GM12878 (cell line): ENCODE data around the gene F12. TPM values are rescaled to one million over a fixed set of nuclear protein-coding genes. Genes with fewer than 3 reads are reported as not detected.

ENCODE experiments used
- ATAC-seq: fragments of 200-7000 bp; cut with Tn5 transposase; 3 replicates; pipeline ENCODE4 v1.9.1; 2020; ENCODE audit warnings: mild to moderate bottlenecking, moderate library complexity
- BruUV-seq: library from RNA; stranded (reverse); fragments of 400-500 nt; replicated peaks from 2 replicates; lab custom pipeline; 2021; lab: Mats Ljungman, UMichigan
- CTCF ChIA-PET: fragments of 300-600 bp; sonication (Branson Sonifier 250); formaldehyde crosslinking; extraction: SDS; loops from one replicate; lab custom pipeline; 2021; ENCODE audit warnings: inconsistent platforms; lab: Yijun Ruan, JAX
- POLR2A ChIA-PET: fragments of 350-600 bp; formaldehyde crosslinking; extraction: SDS; loops from one replicate; lab custom pipeline; 2021; ENCODE audit warnings: inconsistent platforms; lab: Charles Lee
- RAD21 ChIA-PET: fragments of 300-600 bp; sonication (Branson Sonifier 250); formaldehyde crosslinking; loops from one replicate; lab custom pipeline; 2023; ENCODE audit warnings: antibody characterized with exemption; ENCODE audit not compliant: unreplicated experiment; lab: Charles Lee
- SMC1A ChIA-PET: fragments of 300-600 bp; sonication (Branson Sonifier 250); formaldehyde crosslinking; loops from one replicate; lab custom pipeline; 2023; ENCODE audit not compliant: unreplicated experiment, uncharacterized antibody; lab: Charles Lee
- DNase-seq: peaks from one replicate; pipeline ENCODE4 v3.0.0-alpha.2; 2011; ENCODE audit warnings: low read depth, low spot score
- FAIRE-seq: peaks from 3 replicates; lab custom pipeline; 2011; peaks lifted over from hg19 to GRCh38; lab: Jason Lieb, UNC
- H2AFZ ChIP-seq: 2 replicates; pipeline ENCODE4 v1.6.0; 2011; ENCODE audit warnings: low read depth, low read length, control low read depth; ENCODE audit not compliant: control insufficient read depth
- H3K27ac ChIP-seq: 2 replicates; pipeline ENCODE4 v1.5.1; 2011; ENCODE audit warnings: control low read depth; ENCODE audit not compliant: control insufficient read depth, insufficient read depth
- H3K27me3 ChIP-seq, 2 experiments: replicated peaks in 1 of 2; 2 replicates each; pipeline versions ENCODE4 v1.6.0 to v1.6.1; 2011; ENCODE audit warnings: low read length in 1 of 2; ENCODE audit not compliant: control insufficient read depth in 2 of 2, insufficient read depth in 2 of 2
- H3K36me3 ChIP-seq, 2 experiments: 2 replicates each; pipeline ENCODE4 v1.5.1; 2011; ENCODE audit warnings: low read length in 1 of 2; ENCODE audit not compliant: control insufficient read depth in 2 of 2, insufficient read depth in 2 of 2
- H3K4me1 ChIP-seq: 2 replicates; pipeline ENCODE4 v1.6.1; 2011; ENCODE audit warnings: mild to moderate bottlenecking, low read length, moderate library complexity, mixed read lengths; ENCODE audit not compliant: control insufficient read depth, insufficient read depth
- H3K4me2 ChIP-seq: 2 replicates; pipeline ENCODE4 v1.6.0; 2011; ENCODE audit warnings: control low read depth; ENCODE audit not compliant: control insufficient read depth, insufficient read depth
- H3K4me3 ChIP-seq: fragments of 200-600 bp; sonication (generic); 2 replicates; pipeline ENCODE4 v1.5.1; 2016
- H3K79me2 ChIP-seq: 2 replicates; pipeline ENCODE4 v1.6.0; 2011; ENCODE audit warnings: low read length; ENCODE audit not compliant: control insufficient read depth, insufficient read depth
- H3K9ac ChIP-seq: 2 replicates; pipeline ENCODE4 v1.8.0; 2011; ENCODE audit warnings: low read length, control low read depth, mixed read lengths; ENCODE audit not compliant: control insufficient read depth, insufficient read depth
- H3K9me3 ChIP-seq: replicated peaks from 3 replicates; pipeline ENCODE4 v1.5.1; 2011; ENCODE audit warnings: mild to moderate bottlenecking, low read length; ENCODE audit not compliant: control insufficient read depth, insufficient read depth
- H4K20me1 ChIP-seq: 2 replicates; pipeline ENCODE4 v1.6.0; 2011; ENCODE audit not compliant: control insufficient read depth, insufficient read depth
- BHLHE40 ChIP-seq, 2 experiments: fragments of 450-650 bp in 1 of 2; IDR thresholded peaks; 2 replicates each; pipeline ENCODE4 v1.6.1; 2011 to 2017; ENCODE audit warnings: low read depth in 2 of 2, borderline replicate concordance in 1 of 2, improper control_type of control experiment in 1 of 2, low read length in 1 of 2, mild to moderate bottlenecking in 1 of 2
- CBX5 ChIP-seq: sonication (generic); IDR thresholded peaks from 2 replicates; pipeline ENCODE4 v1.6.1; 2016; ENCODE audit warnings: low read depth, moderate library complexity, mild to moderate bottlenecking, inconsistent platforms
- CEBPB ChIP-seq, 2 experiments: fragments of 150-350 bp in 1 of 2; IDR thresholded peaks; 2 replicates each; pipeline ENCODE4 v1.6.1; 2012 to 2014; ENCODE audit warnings: low read depth in 2 of 2, low read length in 2 of 2, borderline replicate concordance in 1 of 2, inconsistent platforms in 1 of 2
- EED ChIP-seq: sonication (generic); IDR thresholded peaks from 2 replicates; pipeline ENCODE4 v1.6.1; 2016; ENCODE audit warnings: antibody characterized with exemption, low read depth
- EGR1 ChIP-seq, 2 experiments: IDR thresholded peaks; 1 replicate in 1 of 2; 2 replicates in 1 of 2; pipeline ENCODE4 v1.6.1; 2011 to 2012; ENCODE audit warnings: low read depth in 2 of 2, low read length in 2 of 2, borderline replicate concordance in 1 of 2, mild to moderate bottlenecking in 1 of 2, moderate library complexity in 1 of 2
- ELK1 ChIP-seq: IDR thresholded peaks from 2 replicates; pipeline ENCODE4 v1.6.1; 2012; ENCODE audit warnings: low read depth, low read length, improper control_type of control experiment
- ETV6 ChIP-seq, 2 experiments: fragments of 450-650 bp in 1 of 2; IDR thresholded peaks in 1 of 2; conservative IDR thresholded peaks in 1 of 2; 2 replicates each; pipeline ENCODE4 v1.6.1; 2014; ENCODE audit warnings: antibody characterized with exemption in 1 of 2, borderline replicate concordance in 1 of 2, low read depth in 1 of 2, mild to moderate bottlenecking in 1 of 2, moderate library complexity in 1 of 2
- IKZF2 ChIP-seq, 2 experiments: fragments of 450-650 bp; IDR thresholded peaks; 2 replicates each; pipeline ENCODE4 v1.6.1; 2017; ENCODE audit warnings: mild to moderate bottlenecking in 2 of 2, moderate library complexity in 2 of 2
- MTA3 ChIP-seq: IDR thresholded peaks from 2 replicates; pipeline ENCODE4 v1.6.1; 2012; ENCODE audit warnings: low read length, inconsistent platforms, borderline replicate concordance
- MYB ChIP-seq: fragments of 150-350 bp; IDR thresholded peaks from 2 replicates; pipeline ENCODE4 v1.6.1; 2014; ENCODE audit warnings: mild to moderate bottlenecking, low read depth, low read length, borderline replicate concordance
- NBN ChIP-seq: fragments of 450-650 bp; IDR thresholded peaks from 2 replicates; pipeline ENCODE4 v1.6.1; 2016
- PAX8 ChIP-seq: fragments of 450-650 bp; IDR thresholded peaks from 2 replicates; pipeline ENCODE4 v1.6.1; 2017; ENCODE audit warnings: mild to moderate bottlenecking, moderate library complexity
- POLR2A ChIP-seq: IDR thresholded peaks from 2 replicates; pipeline ENCODE4 v1.6.1; 2011; ENCODE audit warnings: low read depth, mild to moderate bottlenecking, low read length
- POLR2AphosphoS5 ChIP-seq: IDR thresholded peaks from 2 replicates; pipeline ENCODE4 v1.6.1; 2011; ENCODE audit warnings: mild to moderate bottlenecking, low read length, inconsistent platforms
- RAD51 ChIP-seq: fragments of 450-650 bp; IDR thresholded peaks from 2 replicates; pipeline ENCODE4 v1.6.1; 2016; ENCODE audit warnings: moderate library complexity, mild to moderate bottlenecking, inconsistent platforms
- RFX5 ChIP-seq: IDR thresholded peaks from 2 replicates; pipeline ENCODE4 v1.6.1; 2011; ENCODE audit warnings: low read depth, low read length, improper control_type of control experiment
- STAT1 ChIP-seq: fragments of 450-650 bp; conservative IDR thresholded peaks from 2 replicates; pipeline ENCODE4 v1.6.1; 2014; ENCODE audit warnings: antibody characterized with exemption, mild to moderate bottlenecking
- USF2 ChIP-seq: IDR thresholded peaks from 2 replicates; pipeline ENCODE4 v1.6.1; 2011; ENCODE audit warnings: low read depth, low read length, improper control_type of control experiment, borderline replicate concordance
- ZNF207 ChIP-seq: fragments of 450-650 bp; IDR thresholded peaks from 2 replicates; pipeline ENCODE4 v1.6.1; 2014; ENCODE audit warnings: antibody characterized with exemption, mild to moderate bottlenecking, borderline replicate concordance
- ZSCAN29 ChIP-seq: fragments of 450-650 bp; IDR thresholded peaks from 2 replicates; pipeline ENCODE4 v1.6.1; 2017; ENCODE audit warnings: mild to moderate bottlenecking, moderate library complexity
- WGBS: methylation state at CpG from one replicate; pipeline ENCODE4 v1.1.6; 2016; ENCODE audit warnings: low lambda C conversion rate; ENCODE audit not compliant: insufficient replicate concordance, insufficient coverage; ENCODE audit errors: missing lambda C conversion rate; 5-methylcytosine and 5-hydroxymethylcytosine counted together
- in situ Hi-C: fragments of 300-500 bp; cut with MboI; formaldehyde crosslinking; loops from 9 replicates; pipeline ENCODE4 v1.14.3; 2018; ENCODE audit warnings: mixed read lengths
- intact Hi-C: fragments of 100-400 bp; cut with micrococcal nuclease; formaldehyde crosslinking; loops from one replicate; pipeline ENCODE4 v1.14.2; 2022; ENCODE audit not compliant: unreplicated experiment
- polyA plus RNA-seq, 11 experiments: library from polyadenylated mRNA; depleted of rRNA in 4 of 11; unstranded in 6 of 11; stranded (reverse) in 5 of 11; fragments of >200 nt; fragmentation: Nextera tagmentation in 4 of 11; fragmentation: Illumina TruSeq in 1 of 11; extraction: Ambion mirVana in 4 of 11; extraction: Trizol in 1 of 11; gene quantifications; 1 replicate in 1 of 11; 2 replicates in 10 of 11; pipeline versions ENCODE4 v1.2.1 to v1.2.3, GENCODE V29; 2011 to 2016; ENCODE audit warnings: inconsistent platforms in 2 of 11, missing spikeins in 2 of 11, low read depth in 1 of 11
- total RNA-seq, 4 experiments: library from RNA; depleted of rRNA in 3 of 4; stranded (reverse); fragments of >200 nt in 3 of 4; fragmentation: Illumina TruSeq in 1 of 4; extraction: Trizol in 1 of 4; gene quantifications; 2 replicates each; pipeline versions ENCODE4 v1.2.1 to v1.2.3, GENCODE V29; 2013 to 2021

Gene F12
- total and polyA plus RNA-seq, 10 of the 15 experiments (the other 5 are each of a cell fraction or from before 2014, with no cell fraction given) = 0.25 to 11.3 (median 5.5) TPM

- TF ChIP-seq CBX5 = no peak
Observed at GRCh38 chr5:177454397-177455035, 45.2 kb upstream of the F12 start (continued).

GRCh38 chr5:177453852-177454396, 44.6 kb upstream of the F12 start:
- RAD21 ChIA-PET = interaction anchor here (1.0 to 13.5 kb wide), 10 partner anchors 9 to 92 kb away, joined by 3 to 291 read pairs (median 16); partner anchors contain the start of genes DOK3, F12, GRK6 and PRR7
- FAIRE-seq = peak; percentile 54
- in situ Hi-C loops (no loop called here), intact Hi-C loops (loop anchor here (1.0 to 2.0 kb wide), 4 partner anchors 27 to 64 kb away; partner anchors contain the start of gene GRK6)
- peaks cover 3% of the 10 kb centered on the region; the same call in 1 of the 2 replicates for H3K79me2 ChIP-seq
- H3K9ac ChIP-seq = peak overlapping the region; percentile 57; the same call in 1 of the 2 replicates
- H3K9me3 ChIP-seq = no peaks in the 10 kb centered on the region
- H3K36me3 ChIP-seq = no peaks in the 10 kb centered on the region
- SMC1A ChIA-PET = interaction anchor here (0.6 to 5.1 kb wide), 9 partner anchors 9 to 135 kb away, joined by 3 to 92 read pairs (median 9); partner anchors contain the start of genes F12, GRK6 and PFN3
- no peaks in the 10 kb centered on the region for H3K27me3 ChIP-seq
- H2AFZ ChIP-seq = peak overlapping the region; percentile 64
- POLR2A ChIA-PET = interaction anchor here (1.0 to 13.6 kb wide), 8 partner anchors 9 to 142 kb away, joined by 3 to 358 read pairs (median 14); partner anchors contain the start of genes GRK6 and MXD3
- H3K4me2 ChIP-seq = peak overlapping the region; percentile 98
- DNase-seq = no peak
- 10% methylated on average over 27 of the region's 31 CpGs for WGBS
- no TSS peak for BruUV-seq
- no peaks in the 10 kb centered on the region for H4K20me1 ChIP-seq
- peak overlapping the region; percentile 62 for H3K27ac ChIP-seq
- peak; percentile 7 for ATAC-seq
- CTCF ChIA-PET = interaction anchor here (0.7 to 16.4 kb wide), 19 partner anchors 10 to 144 kb away, joined by 3 to 391 read pairs (median 10); partner anchors contain the start of genes DOK3, GRK6, LMAN2 and MXD3
- peaks cover 11% of the 10 kb centered on the region for H3K4me1 ChIP-seq
- peak overlapping the region; percentile 62 for H3K4me3 ChIP-seq
- TF ChIP-seq PAX8 (no peak), RFX5 (no peak), IKZF2 (IDR thresholded peaks at IDR 0.05) (no peak; a peak in 1 of 4 replicates), ETV6 (conservative IDR thresholded peaks at IDR 0.05 in 1 of 2, IDR thresholded peaks at IDR 0.05 in 1 of 2; ENCODE audit: borderline replicate concordance in 1 of 2, low read depth in 1 of 2) (0 out of 4 replicates have a peak, but pooled peaks of 1 of the 2 experiments have one; percentile 26), BHLHE40 (IDR thresholded peaks at IDR 0.05; ENCODE audit: borderline replicate concordance in 1 of 2, low read depth in 2 of 2, low read length in 1 of 2) (peak; percentile 79 to 92; a peak in 3 of 4 replicates), MYB (no peak), USF2 (no peak), NBN (no peak), MTA3 (no peak), POLR2A (no peak), EED (0 out of 2 replicates have a peak, but pooled peaks have one; percentile 16), POLR2AphosphoS5 (no peak), ZSCAN29 (no peak), EGR1 (IDR thresholded peaks at IDR 0.05; ENCODE audit: borderline replicate concordance in 1 of 2, low read depth in 2 of 2, low read length in 2 of 2) (peak in 1 of 2 experiments; percentile 45; a peak in 1 of 3 replicates), RAD51 (peak; percentile 49), ELK1 (no peak), ZNF207 (no peak), STAT1 (no peak), CEBPB (IDR thresholded peaks at IDR 0.05; ENCODE audit: borderline replicate concordance in 1 of 2, low read depth in 2 of 2, low read length in 2 of 2) (no peak)
